AML-193 (cell line): ENCODE data around the gene LRIG1.

ENCODE experiments used
- DNase-seq, 2 experiments: peaks; one replicate each; lab custom pipeline; 2025; lab: John Stamatoyannopoulos, UW

The LRIG1 gene

DNA sequence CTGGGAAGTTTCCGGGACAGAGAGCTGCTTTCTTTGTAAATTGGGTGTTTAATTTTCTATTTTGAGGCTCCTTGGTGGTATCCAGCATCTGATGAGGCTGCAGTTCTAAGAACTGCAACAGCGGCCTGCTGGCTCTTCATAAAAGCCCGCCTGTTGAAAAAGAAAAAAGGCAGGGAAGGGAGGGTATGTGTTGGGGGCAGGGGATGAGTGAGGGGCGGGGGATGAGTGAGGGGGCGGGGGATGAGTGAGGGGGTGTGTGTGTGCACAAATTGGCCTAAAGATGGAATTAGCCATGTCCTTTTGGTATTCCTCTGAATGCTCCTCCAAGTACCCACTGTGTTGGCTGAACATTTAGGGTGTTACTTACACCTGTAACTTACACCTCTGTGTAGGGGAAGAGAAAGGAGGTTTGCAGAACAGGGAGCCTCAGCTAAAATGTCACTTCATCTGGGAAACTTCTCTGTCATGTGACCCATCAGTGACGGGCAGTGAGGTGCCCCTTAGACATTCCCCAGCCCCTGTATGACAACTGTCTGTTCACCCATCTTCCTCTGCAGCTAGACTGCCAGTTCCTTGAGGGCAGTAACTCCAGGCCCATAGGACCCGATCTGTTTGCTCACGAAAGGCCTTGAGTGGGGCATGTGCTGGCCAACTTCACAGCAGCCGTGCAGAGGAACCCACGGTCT is 57.6 kb downstream of the LRIG1 start:
- no peak for DNase-seq

DNA sequence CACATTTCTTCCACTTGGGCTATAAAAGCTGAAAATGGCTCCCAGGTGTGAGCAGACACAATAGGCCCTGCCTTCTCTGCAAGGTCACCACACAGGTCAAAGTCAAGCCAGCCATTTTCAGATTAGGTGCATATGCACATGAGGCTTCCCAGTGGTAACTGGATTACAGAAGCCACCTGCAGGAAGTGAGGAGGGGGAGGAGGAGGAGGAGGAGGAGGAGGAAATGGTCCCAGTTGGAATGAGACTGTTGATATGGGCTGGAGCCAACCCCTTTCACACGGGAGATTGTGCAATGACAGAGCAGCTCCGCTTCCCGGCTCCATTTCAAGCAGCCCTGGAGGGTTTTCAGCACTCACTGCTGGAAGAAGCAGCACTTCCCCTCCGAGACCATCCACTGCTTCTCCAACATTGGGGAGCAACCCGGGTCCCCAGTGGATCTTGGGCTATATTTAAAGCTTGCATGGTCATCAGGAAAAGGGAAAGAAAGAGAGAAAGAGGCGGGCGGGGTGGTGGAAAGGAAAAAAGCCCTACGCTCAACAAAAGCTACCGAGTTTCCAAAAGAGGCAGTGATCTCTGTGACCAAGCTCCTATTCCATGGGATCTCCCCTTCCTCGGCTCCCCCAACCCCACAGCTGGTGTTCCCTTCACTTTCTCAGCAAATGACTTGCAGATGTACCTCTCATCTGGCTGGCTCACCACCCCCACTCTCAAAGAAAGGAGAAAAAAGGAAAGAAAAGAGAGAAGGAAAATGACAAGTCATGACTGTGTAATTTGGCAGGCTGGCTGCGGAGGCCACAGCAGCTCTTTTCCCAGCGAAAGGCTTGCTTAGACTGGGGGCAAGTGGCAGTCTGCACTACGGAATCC is 58.3 kb downstream of the LRIG1 start:
- DNase-seq = no peak

- DNase-seq = no peak
Measured at GRCh38 chr3:66441692-66442091, 59.1 kb downstream of the LRIG1 start.

DNA sequence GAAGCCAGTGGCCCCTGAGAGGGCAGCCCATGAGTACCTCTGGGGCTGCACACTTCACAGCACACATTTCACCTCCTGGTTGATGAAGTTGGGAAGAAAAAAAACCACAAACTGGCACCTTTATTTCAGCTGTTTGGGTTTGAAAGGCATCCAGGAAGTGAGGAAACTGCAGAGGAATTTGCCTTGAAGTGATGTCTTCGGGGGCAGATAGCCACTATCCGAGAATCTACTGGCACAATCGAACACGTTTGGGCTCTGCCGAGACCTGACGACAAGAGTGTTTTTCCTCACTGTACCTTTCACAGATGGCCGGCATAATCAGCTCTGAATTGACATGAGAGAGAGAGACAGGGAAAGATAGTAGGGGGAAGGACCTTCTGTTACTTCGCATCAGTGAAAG is 59.7 kb downstream of the LRIG1 start:
- no peak for DNase-seq

DNA sequence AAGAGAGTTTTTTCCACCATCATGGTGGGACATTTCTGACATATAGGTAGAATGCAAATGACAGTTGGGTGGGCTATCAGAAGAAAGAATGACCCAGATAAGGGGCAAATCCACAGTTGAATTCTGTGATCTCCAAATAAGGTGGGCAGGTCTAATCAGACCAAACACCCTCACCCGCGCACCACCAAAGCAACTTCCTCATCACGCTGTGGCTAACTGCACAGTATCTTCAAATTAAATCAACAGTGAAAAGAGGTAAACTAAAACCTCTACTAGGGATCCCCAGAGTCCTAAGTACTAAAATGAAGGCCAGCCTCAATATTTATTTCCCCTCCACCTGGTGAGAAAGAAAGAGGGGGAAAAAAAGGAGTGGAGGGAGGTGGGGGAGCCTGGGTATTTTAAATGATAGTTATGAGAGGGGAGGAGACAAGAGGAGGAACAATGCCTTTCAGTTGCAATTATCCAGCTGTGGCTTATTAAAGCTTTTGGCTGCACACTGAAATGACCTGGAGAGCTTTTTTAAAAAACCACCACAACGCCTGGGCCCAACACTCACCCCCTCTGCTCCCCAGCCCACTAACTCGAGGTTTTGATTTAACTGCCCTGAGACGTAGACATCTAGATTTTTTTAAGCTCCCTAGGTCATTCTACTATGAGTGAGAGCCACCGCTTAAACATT is 61.0 kb downstream of the LRIG1 start:
- DNase-seq = no peak

- DNase-seq = no peak
Measured at GRCh38 chr3:66438046-66438445, 62.8 kb downstream of the LRIG1 start.

DNA sequence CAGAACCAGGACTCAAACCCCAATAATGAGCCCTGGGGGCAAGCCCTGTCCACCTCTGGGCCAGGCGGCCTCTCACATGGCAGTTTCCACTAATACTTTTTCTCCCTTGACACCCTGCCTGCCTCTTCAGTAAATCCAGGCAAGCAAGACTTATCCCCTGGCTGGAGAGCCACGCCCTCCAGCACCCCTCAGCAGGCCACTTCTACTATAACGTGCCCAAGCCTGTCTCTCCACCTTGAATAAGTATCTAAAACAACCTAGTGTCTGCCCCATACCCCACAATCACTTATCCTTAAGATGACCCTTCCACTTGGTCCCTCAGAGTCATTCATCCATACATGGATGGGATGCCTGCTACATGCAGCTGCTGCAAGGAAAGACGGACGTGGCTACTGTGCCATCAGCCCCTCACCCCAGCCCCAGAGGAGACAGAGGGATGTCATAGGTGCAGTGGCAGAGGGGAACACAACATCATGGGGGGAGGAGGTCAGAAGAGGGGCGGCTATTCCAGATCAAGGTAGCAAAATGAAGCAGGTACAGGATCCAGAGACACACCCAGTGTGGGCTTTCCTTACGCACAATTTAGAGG is 63.4 kb downstream of the LRIG1 start:
- DNase-seq = no peak

DNA sequence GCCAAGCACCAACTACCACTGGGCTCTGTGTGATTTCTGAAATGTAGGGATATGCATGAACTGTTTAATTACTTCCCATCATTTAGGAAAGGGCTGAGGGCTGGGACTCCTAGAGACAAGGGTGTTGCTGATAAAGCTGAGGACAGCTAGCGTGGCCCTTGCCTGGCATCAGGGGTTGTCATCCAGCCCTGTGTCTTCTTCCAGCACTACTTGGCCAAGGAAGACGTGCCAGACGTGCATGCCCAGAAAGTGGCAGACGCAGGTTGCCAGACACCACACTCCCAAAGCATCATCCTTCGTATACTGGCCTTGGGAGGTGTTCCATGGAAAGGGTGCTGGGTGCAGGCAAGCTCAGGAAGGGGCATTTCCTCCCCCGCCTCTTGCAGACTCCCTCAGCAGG is 64.8 kb downstream of the LRIG1 start:
- DNase-seq = no peak

- DNase-seq = no peak
Measured at GRCh38 chr3:66434726-66435125, 66.1 kb downstream of the LRIG1 start.

- DNase-seq = no peak
Measured at GRCh38 chr3:66433522-66433782, 67.4 kb downstream of the LRIG1 start.

- no peak for DNase-seq
Measured at GRCh38 chr3:66432767-66433521, 67.9 kb downstream of the LRIG1 start.

DNA sequence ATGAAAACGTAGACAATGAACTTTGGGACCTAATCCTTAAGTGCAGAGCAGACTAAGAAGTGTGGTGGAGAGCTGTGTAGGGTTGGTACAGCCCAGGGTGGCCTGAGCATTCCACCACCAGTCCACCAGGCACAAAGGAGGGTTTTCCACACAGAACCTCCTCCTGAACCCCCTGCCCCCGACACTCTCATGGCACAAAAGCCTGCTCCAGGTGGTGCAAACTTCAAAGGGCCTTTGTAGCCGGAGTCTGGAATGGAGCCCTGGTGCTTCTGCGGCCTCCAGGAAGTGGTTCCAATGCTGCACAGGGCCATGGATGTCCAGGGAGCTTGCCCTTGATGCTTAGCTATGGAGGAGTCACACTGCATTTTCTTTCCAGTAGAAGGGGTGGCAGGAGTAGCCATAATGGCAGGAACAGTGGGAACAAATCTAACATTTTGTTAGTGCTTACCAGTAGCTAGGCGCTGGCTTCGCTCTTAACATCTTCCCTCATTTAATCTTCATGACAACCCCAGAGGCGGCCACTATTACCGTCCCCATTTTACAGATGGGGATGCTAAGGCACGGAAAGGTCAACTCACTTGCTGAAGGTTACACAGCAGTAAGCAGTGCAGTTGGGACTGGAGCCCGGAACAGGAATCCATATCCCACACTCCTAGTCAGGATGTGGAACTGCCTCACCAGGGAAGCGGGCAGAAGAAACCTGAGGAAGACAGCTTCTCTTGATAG is 68.6 kb downstream of the LRIG1 start:
- DNase-seq = no peak

- DNase-seq = no peak
Measured at GRCh38 chr3:66431494-66431893, 69.3 kb downstream of the LRIG1 start.

DNA sequence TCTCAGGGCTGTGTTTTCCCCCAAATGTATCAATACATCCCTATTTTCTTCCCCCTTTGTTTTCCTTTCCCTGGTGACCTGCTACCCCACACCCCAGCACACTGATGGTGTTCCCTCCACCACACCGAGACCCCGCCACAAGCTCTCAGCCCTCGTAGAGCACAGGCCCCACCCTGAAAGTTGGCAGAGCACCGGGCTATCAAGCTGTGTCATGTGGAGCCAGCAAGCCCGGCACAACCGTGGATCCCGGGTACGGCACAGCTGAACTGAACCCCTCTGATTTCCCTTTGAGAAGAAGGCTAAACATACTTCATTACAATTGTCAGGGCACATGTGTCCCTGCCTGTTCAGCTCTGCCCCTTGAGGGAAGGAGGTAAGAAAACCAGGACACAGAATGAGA is 69.9 kb downstream of the LRIG1 start:
- DNase-seq = no peak

- DNase-seq = no peak
Measured at GRCh38 chr3:66428733-66429132, 72.1 kb downstream of the LRIG1 start.

DNA sequence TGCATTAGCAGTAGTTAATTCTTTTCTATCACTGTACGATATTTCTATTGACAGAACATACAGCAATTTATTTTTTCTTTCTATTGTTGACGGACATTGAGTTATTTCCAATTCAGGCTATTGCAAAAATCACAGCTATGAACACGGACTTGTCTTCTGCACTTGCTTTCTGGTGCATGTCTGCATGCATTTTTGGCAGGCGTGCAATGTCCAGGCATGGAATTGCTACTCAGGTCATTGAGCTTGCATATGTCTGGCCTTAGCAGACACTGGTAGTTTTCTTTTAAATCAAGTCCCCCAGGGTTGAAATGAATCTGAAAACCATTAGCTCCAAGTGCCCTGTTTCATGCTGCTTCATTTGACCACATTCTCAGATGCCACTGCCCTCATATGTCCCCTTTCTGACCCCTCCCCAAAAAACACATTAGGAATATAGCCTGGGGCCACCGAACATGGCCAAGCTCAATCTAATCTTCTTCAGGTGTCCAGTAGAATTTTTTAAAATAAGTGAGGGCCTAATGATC is 72.8 kb downstream of the LRIG1 start:
- no peak for DNase-seq

- no peak for DNase-seq
Measured at GRCh38 chr3:66427352-66427751, 73.5 kb downstream of the LRIG1 start.

DNA sequence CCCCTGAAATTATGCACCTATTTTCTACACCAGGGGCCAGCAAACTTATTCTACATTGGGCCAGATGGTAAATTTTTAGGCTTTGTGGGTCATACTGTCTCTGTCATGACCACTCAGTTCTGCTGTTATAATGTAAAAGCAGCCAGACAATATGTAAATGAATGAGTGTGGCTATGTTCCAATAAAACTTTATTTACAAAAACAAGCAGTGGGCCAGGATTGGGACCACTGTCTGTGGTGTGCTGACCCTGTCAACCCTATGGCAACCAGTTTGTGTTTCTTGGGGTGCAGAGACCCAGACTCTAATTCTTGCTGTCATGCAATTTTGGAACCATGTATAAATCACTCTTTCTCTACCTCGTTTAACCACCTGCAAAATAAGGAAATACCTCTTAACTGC is 74.7 kb downstream of the LRIG1 start:
- no peak for DNase-seq

DNA sequence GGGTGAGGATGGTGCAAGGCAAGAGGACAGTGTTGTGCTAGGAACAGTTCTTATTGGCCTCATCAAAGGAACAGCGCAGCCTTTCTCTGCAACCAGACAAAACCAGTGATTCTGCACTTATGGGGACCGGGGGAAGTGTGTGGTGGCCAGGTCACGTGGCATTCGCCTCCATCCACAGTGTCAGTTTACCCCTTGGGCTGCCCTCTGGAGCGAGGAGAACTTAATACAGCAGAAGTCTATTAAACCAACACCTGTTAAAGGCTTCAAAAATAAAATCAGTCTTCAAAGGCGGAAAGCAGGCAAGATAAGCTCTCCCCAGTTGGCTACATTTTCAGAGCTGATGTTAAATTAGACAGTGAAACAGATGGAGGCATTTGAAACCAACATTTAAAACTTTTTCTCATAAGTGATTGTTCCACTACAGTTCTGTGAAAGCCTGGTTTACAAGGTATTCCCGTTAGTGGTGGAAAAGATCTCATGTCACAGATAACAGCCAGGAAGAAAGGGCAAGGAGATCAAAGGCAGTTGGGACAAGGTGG is 75.2 kb downstream of the LRIG1 start:
- no peak for DNase-seq

DNA sequence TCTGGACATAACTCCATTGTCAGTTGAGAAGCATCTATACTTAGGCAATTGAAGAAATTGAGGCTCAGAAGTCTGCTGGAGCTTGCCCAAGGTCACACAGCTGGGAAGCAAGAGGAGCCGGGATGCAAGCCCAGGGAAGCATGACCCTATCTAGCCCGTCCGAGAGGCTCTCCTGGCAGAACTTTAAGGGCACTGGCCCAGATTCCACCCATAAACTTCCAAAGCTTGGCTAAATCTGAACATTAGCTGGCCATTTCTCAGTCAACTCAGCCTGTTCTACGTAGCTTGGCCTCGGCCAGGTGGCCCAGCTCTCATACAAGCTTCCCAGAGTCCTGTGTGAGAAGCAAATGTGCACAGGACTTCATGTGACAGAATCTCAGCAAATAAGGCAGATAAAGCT is 75.8 kb downstream of the LRIG1 start:
- DNase-seq = no peak

DNA sequence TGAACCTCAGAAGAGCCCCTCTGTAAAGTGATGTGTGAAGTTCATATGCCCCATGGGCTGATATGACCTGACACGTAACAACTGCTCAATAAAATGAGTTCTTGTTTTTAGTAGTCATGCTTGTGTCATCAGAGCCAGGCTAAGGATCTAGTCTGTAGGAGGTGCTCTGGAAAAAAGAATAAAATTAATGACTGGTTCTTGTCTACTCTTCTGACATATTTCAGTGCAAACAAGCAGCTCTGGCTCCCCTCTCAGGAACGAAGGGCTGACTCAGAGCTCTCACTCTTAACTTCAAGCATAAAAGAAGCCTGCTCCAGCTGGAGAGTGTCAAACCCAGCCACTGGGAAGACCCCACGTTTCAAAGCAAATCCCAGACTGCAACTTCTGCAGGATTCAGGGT is 77.0 kb downstream of the LRIG1 start:
- no peak for DNase-seq
